Raji (cell line): ENCODE results near the gene CAPZB.

Experiments
- POLR2A ChIP-seq: IDR thresholded peaks from 2 replicates; pipeline ENCODE4 v1.6.1; 2011; ENCODE audit warnings: low read depth, low read length, control low read depth; ENCODE audit not compliant: insufficient read depth

CAPZB gene

DNA sequence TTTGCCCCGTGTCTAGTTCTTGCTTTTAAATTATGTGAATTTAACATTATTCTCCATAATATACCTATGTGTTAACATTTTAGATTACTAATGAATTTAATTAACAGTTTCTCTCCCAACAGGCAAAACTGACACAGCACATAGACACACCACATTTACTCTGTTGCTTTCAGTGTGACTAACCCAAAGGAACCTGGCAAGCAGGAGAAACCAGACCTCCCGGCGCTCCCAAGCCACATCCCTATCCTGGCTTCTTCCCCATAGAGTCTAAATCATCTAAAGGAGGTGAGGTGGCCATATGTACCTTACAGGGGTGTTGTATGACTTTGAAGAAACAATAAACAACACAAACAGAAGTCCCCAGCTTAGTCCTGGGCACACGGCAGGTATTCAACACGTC is 69.2 kb downstream of the CAPZB start:
- TF ChIP-seq POLR2A, result no peak

DNA sequence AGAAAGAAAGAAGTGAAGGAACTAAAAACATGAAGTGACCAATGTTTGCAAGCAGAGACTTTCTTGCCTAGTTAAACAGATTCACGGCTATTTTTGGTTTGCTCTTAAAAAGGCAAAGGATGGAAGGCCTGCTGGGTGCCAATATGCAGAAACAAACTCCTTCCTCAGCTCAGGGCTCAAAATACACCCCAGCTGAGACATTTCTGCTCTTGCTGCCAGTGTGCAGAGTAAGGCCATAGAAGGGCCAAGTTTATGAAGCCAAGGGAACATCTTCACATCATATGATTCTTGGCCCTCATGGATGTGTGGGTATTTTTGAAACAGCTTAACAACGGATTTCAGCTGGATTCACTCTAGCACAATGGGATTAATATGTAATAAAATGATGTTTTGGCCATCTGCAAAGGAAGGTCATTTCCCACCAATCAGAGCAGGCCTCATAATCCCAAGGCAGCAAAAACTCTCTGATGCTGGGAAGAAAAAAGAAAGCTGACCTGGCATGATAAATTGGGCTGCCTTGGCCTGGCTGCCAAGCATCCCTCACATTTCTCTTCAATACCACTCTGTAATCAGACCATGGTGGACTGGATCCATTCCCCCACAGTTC is 70.7 kb downstream of the CAPZB start:
- no peak for TF ChIP-seq POLR2A

DNA sequence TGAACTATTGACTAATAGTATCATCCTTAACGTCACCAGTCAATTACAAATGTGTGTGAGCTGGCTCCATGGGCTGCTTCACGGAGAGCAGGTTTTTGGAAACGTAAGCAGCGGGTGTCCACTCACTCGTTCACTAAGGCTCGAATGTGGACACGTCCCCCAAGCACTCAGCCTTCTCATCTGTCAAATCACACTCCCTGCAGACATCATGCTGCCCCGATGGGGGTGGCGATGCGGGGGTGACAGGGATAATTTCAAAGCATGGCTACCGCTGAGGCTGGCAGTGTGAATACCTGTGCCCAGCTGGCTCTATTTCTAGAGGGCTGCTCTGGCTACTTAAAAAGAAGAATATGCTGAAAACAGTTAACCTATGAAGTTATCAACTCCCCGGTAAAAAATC is 71.3 kb downstream of the CAPZB start:
- no peak for TF ChIP-seq POLR2A

DNA sequence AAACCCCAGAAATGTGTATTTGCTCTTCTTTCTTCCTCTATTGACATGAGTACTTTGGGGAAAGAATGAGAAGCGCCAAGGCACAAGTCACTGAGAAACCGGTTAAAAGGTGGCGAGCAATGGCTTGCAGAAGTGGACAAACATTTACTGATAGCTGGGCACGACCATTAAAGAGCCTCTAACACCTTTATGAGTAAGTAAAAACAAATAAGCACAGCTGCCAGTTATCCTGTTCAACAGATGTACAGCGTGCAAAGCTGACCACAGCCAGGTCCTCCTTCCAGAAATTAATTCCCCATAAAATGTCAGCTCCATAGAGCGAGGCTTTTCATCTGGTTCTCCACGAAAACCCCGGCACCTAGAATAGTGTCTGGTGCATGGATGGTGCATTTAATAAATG is 72.7 kb downstream of the CAPZB start:
- no peak for TF ChIP-seq POLR2A

DNA sequence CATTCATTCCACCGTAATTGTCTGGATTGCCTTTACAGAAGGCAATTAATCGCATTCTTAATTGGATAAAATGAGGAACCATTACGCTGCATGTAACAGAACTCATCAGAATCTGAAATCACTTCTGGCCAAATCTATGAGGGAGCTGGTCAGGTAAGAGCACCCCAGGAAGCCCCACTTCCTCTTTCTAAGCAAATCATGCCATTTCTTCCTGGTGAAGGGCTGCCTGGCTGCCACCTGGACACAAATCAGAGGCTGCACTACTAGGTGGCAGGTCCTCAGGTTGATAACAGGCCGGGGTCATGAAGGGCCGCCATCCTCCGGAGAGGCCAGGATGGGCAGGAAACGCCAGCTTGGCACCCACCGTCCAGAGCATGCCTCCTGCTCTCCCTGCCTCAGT is 73.7 kb downstream of the CAPZB start:
- TF ChIP-seq POLR2A, result no peak

DNA sequence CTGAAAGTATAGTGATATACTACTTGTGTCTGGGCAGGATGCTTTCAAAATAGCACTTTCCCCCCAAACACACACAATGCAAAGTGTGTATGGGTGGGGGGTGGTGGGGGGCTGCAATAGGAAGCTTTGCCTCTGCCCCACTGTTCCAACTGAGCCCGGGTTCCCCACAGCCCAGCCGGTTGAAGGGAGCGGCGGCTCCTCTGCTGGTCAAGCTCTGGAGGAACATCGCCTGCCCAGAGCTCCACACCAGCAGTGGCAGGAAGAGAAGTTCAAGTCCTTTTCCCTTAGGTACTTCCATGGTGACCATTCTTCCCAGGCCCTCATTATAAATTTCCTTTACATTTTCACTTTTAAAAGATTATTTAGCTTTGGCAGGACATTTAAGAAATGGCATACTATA is 74.9 kb downstream of the CAPZB start:
- no peak for TF ChIP-seq POLR2A

DNA sequence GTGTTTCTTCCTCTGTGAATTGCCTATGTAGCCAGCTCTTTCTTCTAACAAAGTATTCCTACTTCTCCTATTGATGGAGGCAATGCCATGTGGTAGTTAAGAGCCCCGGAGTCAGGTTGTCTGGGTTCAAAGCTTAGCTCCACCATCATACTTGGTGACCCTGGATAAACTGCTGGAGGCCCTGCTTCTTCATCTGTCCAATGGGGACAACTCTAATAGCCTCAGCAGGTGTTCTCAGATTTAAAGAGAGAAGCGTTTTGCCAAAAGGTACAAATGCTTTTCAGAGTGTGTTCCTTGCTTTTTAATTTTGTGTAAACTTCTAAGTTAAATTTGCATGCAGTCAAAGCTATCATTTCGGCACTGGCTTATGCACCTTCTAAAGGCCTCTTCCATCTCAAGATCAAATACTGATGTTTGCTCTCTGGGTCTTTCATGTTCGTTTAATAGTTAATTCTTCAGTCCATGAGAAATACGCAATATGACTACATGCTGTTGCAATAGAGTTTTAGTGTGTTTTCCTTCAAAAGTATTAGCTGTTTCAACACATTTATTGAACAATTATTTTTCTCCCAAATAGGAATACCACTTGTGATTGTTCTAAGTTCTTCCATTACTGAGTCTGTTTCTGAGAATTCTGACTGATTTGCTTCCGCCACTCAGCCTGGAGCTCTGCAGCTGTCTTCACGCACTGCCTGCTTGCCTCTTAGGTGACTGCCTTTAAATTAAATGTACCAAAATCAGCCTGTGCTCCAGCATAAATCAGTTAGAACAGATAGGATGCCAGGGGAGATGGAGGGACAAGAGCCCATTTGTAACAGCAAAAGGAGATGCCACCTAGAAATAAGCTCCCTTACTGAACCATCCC is 75.6 kb downstream of the CAPZB start:
- TF ChIP-seq POLR2A, result no peak

DNA sequence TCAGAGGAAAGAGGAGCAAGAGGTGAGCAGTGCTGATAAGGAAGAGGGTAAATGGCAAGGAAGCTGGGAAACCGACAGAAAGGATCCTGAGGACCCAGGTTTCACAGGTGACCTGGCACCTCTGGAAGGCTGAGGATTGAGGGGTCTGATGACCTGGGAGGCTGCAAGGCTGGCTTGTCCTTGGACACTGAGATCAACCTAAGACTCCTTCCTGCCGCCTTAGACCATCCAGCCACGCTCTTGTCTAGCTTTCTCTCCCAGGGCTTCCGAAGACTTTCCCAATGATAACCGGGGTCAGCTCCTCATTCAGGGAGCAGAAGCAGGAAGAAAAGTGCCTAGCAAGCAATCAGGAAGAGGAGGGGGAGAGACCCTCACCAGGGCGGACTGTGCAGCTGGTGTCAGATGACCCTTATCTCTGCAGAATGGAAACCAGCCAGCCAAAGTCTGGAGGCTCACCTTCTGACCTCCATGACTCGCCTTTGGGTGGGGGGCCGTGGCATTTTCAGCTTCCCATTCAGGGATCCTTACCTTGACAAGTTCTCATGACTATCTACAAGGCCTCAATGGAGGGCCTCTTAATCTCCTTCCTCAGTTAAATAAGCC is 77.7 kb downstream of the CAPZB start:
- TF ChIP-seq POLR2A, result no peak

DNA sequence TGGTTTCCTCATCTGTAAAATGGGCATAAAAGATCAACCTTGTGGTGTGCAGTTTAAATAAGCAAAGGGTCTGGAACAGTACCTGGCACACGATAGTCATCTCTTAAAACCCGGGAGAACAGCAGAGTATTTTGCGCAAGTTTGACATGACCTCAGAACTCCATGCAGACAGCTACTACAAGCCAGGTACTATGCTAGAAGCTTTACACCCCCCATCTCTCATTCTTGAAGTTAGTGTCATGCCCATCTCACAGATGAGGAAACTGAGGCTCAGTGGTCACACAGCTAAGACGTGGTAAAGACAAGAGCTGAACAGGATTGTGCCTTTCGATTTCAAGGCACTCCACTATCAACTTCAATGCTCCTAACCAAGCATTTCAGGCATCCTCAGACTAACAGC is 78.7 kb downstream of the CAPZB start:
- no peak for TF ChIP-seq POLR2A

DNA sequence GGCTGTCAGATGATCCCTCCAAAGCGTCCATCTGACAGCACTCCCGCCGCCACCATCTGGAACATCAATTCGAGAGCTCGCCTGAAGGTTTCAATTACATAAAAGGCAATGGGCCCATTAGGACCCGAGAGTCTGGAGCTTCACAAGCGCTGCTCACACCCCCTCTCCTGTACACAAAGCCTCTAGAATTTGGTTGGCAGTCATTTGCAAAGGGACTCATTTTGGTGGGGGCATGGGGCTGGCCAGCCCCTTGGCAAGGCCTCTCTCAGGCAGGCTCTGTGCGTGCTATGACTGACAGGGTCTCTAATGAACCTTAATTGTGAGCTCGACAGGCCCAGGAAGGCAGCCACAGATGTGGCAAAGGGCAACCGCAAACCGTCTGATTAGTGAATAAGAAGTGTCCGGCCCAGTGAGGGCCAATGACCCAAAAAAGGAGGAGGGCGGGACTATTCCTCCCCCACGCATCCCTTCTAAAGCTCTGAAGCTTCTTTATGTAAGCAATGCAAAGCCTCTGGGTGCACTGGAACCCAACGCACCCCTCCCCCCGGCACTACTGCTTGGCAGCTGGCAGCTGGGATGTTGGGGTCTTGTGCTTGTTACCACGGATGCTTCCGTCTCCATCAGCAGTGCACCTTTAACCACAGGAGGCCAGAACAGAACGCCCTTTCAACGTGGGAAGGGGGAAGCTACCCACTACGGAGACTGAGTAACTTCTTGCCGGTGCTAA is 79.4 kb downstream of the CAPZB start:
- TF ChIP-seq POLR2A, result no peak

DNA sequence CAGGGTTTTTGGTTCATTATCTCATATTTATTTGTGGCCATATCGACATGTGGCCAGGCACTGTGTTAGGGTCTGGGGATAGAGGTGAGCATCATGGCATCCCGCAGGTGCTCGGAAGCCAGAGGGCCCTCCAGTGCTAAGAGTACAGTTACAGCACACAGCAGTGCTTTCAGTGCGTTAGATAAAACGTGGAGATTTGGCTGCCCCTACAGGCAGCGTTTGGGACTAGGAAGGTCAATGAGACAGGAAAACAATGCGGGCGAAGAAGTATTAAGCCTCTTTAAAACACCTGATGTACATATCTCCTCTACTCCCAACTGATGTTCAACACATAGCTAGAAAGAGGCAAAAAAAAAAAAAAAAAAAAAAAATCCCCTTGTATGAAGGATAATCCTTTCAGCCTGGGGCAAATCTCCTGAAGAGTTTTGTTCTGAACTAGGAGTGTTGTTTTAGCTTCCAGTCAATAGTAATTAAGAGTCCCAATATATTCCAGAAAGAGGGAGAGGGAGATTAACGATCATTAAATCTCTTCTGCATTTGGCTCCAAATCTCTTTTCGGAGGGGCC is 80.1 kb downstream of the CAPZB start:
- no peak for TF ChIP-seq POLR2A

DNA sequence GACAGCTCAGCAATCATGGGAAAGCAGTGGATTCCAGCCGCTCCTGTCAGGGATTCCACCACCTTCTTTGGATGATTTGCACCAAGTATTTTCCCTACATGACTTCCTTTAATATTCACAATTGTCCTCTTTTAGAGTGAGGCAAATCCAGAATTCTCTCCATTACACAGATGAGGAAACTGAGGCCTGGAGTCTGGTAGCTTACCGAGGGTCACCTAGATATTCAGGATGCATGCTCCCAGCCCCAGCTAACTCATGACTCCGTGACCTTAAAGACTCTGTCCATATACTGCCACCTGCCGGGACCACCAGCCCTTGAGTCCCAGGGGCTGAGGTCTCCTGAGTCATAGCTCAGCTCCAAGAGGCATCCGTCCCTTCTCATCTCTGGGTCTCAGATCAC is 80.6 kb downstream of the CAPZB start:
- no peak for TF ChIP-seq POLR2A

DNA sequence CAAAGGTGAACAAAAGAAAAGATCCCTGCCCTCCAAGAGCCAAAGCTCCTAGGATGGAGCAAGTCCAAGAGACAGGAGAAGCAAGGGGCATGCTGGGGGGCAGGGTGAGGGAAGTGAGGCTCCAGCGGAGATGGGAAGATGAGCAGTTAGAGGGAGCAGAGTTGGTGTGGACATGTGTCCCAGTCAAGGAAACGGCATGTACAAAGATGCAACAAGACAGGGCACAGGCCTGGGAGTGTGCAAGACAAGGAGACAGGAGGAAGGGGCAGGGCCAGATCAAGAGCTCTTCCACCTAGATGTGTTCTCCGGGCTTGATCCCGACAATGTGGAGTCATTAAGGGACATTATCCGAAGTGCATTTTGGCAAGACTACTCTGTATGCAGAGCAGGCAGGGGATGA is 82.1 kb downstream of the CAPZB start:
- TF ChIP-seq POLR2A, result no peak

DNA sequence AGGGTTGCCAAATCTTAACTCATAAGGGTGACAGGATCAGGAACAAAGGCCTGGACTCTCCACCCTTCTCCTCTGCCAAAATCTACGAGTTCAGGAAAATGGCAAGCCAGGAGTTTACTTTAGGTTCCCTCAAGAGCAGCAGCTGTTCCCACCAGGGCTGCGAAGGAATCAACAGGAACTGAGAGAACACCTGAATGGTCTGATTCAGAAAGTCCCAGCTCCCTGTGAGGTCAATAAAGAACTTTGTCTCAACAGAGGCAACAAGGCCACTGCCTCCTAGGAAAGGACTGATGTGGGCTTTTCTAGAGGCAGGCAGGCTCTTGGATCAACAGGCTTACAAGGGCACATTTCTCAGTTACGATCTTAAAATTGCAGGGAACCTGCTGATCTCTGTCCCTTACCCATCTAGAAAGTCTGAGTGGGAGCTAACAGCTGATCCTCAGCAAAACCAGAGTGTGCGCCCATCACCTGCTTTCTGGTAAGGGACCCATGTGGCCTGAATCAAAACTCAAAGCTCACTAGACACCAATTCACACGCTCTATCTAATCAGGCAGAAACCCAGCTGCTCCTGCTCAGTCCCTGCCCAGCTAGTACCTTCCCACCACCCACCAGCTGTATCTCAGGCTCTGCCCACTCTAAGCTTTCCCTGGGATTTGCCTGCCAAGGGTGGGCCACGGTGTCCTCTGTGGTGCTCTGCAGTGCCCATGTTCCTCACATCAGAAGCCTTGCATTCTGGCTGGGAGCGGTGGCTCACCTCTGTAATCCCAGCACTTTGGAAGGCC is 83.1 kb downstream of the CAPZB start:
- no peak for TF ChIP-seq POLR2A

DNA sequence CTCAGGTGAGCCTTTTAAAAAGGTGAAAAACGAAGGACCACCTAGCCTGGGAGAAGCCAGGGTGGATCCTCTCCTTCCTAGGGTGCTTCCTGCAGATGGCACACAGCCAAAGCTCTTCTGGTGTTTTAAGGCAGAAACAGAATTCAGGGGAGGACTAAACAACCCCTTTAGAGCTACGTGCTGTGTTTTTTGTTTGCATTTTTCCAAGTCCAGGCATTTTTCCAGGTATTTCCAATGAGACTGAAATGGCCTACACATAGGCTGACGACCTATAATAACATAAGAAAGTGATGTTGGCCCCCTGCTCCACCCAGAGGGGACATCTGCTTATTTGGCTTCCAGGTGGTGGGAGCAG is 83.8 kb downstream of the CAPZB start:
- TF ChIP-seq POLR2A, result no peak
